Endothelial cell of umbilical vein (primary cell): ENCODE data around the gene UBE2U. TPM values are rescaled to one million over a fixed set of nuclear protein-coding genes. Genes with fewer than 3 reads are reported as not detected.

Experiments used
- BruUV-seq: library from RNA; stranded (reverse); fragments of 400-500 nt; replicated peaks from 2 replicates; lab custom pipeline; 2021; lab: Mats Ljungman, UMichigan
- CTCF ChIA-PET: fragments of 300-600, 350-600 bp; sonication (Branson Sonifier 250); formaldehyde crosslinking; loops from one replicate; lab custom pipeline; 2021; ENCODE audit warnings: antibody characterized with exemption, inconsistent platforms; lab: Charles Lee
- POLR2A ChIA-PET: fragments of 300-600, 350-600 bp; sonication (Branson Sonifier 250); formaldehyde crosslinking; loops from one replicate; lab custom pipeline; 2021; ENCODE audit warnings: antibody characterized with exemption, inconsistent platforms; lab: Charles Lee
- DNase-seq: peaks from one replicate; pipeline ENCODE4 v3.0.0-alpha.2; 2011; ENCODE audit warnings: low read depth, low spot score
- FAIRE-seq: peaks from 2 replicates; lab custom pipeline; 2011; peaks lifted over from hg19 to GRCh38; lab: Jason Lieb, UNC
- H2AFZ ChIP-seq: 2 replicates; pipeline ENCODE4 v1.6.0; 2012; ENCODE audit warnings: low read depth, low read length, control low read depth, inconsistent platforms
- H3K27ac ChIP-seq: 2 replicates; pipeline ENCODE4 v1.5.1; 2011; ENCODE audit warnings: low read depth, mild to moderate bottlenecking, control low read depth, low read length, moderate library complexity; ENCODE audit not compliant: insufficient read depth
- H3K27me3 ChIP-seq, 2 experiments: 2 replicates each; pipeline versions ENCODE4 v1.6.0 to v1.6.1; 2011; ENCODE audit warnings: low read length in 2 of 2, mixed read lengths in 1 of 2; ENCODE audit not compliant: control insufficient read depth in 2 of 2, insufficient read depth in 2 of 2
- H3K36me3 ChIP-seq, 2 experiments: 2 replicates in 1 of 2; 3 replicates in 1 of 2; pipeline ENCODE4 v1.5.1; 2011; ENCODE audit warnings: low read length in 2 of 2, mild to moderate bottlenecking in 1 of 2, moderate library complexity in 1 of 2; ENCODE audit not compliant: control insufficient read depth in 2 of 2, insufficient read depth in 2 of 2; ENCODE audit errors: extremely low read depth in 1 of 2
- H3K4me1 ChIP-seq: 3 replicates; pipeline ENCODE4 v1.5.1; 2011; ENCODE audit warnings: mild to moderate bottlenecking, low read length; ENCODE audit not compliant: control insufficient read depth, insufficient read depth; ENCODE audit errors: extremely low read depth
- H3K4me2 ChIP-seq: 2 replicates; pipeline ENCODE4 v1.6.1; 2011; ENCODE audit warnings: low read length, control low read depth, mixed read lengths; ENCODE audit not compliant: insufficient read depth
- H3K4me3 ChIP-seq, 3 experiments: fragments of 200-600 bp in 1 of 3; sonication (generic), shearing (Covaris generic) in 1 of 3; replicated peaks in 1 of 3; 2 replicates each; pipeline ENCODE4 v1.5.1; 2011 to 2016; ENCODE audit warnings: control low read depth in 3 of 3, low read length in 3 of 3, mild to moderate bottlenecking in 2 of 3, inconsistent platforms in 1 of 3, low read depth in 1 of 3, moderate library complexity in 1 of 3; ENCODE audit not compliant: insufficient read depth in 1 of 3
- H3K79me2 ChIP-seq: 2 replicates; pipeline ENCODE4 v1.6.0; 2012; ENCODE audit warnings: low read length, inconsistent platforms; ENCODE audit not compliant: control insufficient read depth, insufficient read depth
- H3K9ac ChIP-seq: replicated peaks from 2 replicates; pipeline ENCODE3; 2011; ENCODE audit warnings: low read length, control low read depth; ENCODE audit not compliant: insufficient read depth; ENCODE audit errors: extremely low read depth
- H3K9me1 ChIP-seq: replicated peaks from 3 replicates; pipeline ENCODE4 v1.6.0; 2011; ENCODE audit warnings: mild to moderate bottlenecking, low read length; ENCODE audit not compliant: control insufficient read depth, insufficient read depth; ENCODE audit errors: extremely low read depth
- H3K9me3 ChIP-seq: replicated peaks from 2 replicates; pipeline ENCODE4 v1.5.1; 2012; ENCODE audit warnings: low read length, inconsistent platforms; ENCODE audit not compliant: control insufficient read depth, insufficient read depth
- H4K20me1 ChIP-seq: replicated peaks from 2 replicates; pipeline ENCODE3; 2011; ENCODE audit warnings: mild to moderate bottlenecking, low read length; ENCODE audit not compliant: control insufficient read depth, insufficient read depth; ENCODE audit errors: extremely low read depth
- CTCF ChIP-seq, 2 donors: IDR thresholded peaks; 1 replicate in 1 of 2; 2 replicates in 1 of 2; pipeline ENCODE4 v1.5.1; 2011; ENCODE audit warnings: low read length in 2 of 2, mild to moderate bottlenecking in 2 of 2, moderate library complexity in 2 of 2, control low read depth in 1 of 2, inconsistent platforms in 1 of 2, low read depth in 1 of 2; ENCODE audit not compliant: insufficient read depth in 1 of 2; ENCODE audit errors: extremely low read depth in 1 of 2
- EZH2 ChIP-seq: IDR thresholded peaks from 2 replicates; pipeline ENCODE4 v1.6.1; 2012; ENCODE audit warnings: borderline replicate concordance, low read depth, mild to moderate bottlenecking, moderate library complexity, low read length, inconsistent platforms; ENCODE audit not compliant: severe bottlenecking
- FOS ChIP-seq: IDR thresholded peaks from 2 replicates; pipeline ENCODE4 v1.6.1; 2011; ENCODE audit warnings: mild to moderate bottlenecking, low read length, moderate library complexity, borderline replicate concordance; ENCODE audit not compliant: insufficient read depth
- GATA2 ChIP-seq: IDR thresholded peaks from 2 replicates; pipeline ENCODE4 v1.7.0; 2011; ENCODE audit warnings: low read depth, mild to moderate bottlenecking, moderate library complexity, mixed read lengths, low read length; ENCODE audit not compliant: insufficient read length, insufficient read depth
- MYC ChIP-seq: IDR thresholded peaks from one replicate; pipeline ENCODE4 v1.6.1; 2011; ENCODE audit warnings: mild to moderate bottlenecking, low read depth, low read length
- POLR2A ChIP-seq: IDR thresholded peaks from 2 replicates; pipeline ENCODE4 v1.6.1; 2012; ENCODE audit warnings: low read depth, mild to moderate bottlenecking, control low read depth, low read length
- POLR2AphosphoS5 ChIP-seq: IDR thresholded peaks from 2 replicates; pipeline ENCODE4 v1.6.1; 2012; ENCODE audit warnings: low read depth, mild to moderate bottlenecking, control low read depth, low read length, moderate library complexity; ENCODE audit not compliant: insufficient read depth
- dilution Hi-C: fragments of 300-500 bp; cut with MboI; formaldehyde crosslinking; loops from one replicate; pipeline ENCODE4 v1.15.0; 2019; ENCODE audit warnings: low sequenced_read_pairs; ENCODE audit not compliant: extremely low pct_ligation_motif_present
- intact Hi-C: fragments of 100-400 bp; cut with micrococcal nuclease; formaldehyde crosslinking; loops from one replicate; pipeline ENCODE4 v1.10.0; 2022
- polyA plus RNA-seq, 4 experiments: library from polyadenylated mRNA; depleted of rRNA in 3 of 4; stranded (reverse) in 3 of 4; unstranded in 1 of 4; fragments of >200 nt; gene quantifications; 2 replicates each; pipeline versions ENCODE4 v1.2.1 to v1.2.3, GENCODE V29; 2011 to 2012; ENCODE audit warnings: missing spikeins in 1 of 4
- total RNA-seq: library from RNA; stranded (reverse); gene quantifications from 2 replicates; pipeline ENCODE4 v1.2.3, GENCODE V29; 2021
- TF ChIP-seq, protein P1 (sequence below): IDR thresholded peaks from 2 replicates; pipeline ENCODE4 v1.6.1; 2011; ENCODE audit not compliant: insufficient read depth, insufficient read length

The UBE2U gene
- total and polyA plus RNA-seq, 2 donors (not counting 3 experiments of a cell fraction or from before 2014, with no cell fraction given) = not detected

DNA sequence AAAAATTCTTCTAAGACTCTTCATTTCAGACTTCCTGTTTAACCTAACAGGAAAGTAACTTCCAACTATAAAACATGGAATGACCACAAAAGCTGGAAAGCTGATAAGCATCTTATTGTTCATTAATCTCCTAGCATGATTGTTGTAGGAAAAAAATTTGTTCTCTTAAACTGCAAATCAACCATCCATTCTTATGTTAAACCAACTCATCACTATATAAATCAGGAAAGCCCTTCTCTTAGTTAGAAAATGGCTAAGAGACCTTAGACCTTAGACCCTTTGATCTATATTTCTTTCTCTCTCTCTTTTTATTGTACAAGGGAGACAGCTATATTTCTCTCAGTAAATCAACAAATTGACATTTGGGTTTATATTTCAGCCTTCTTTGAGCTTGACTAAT lies 101.4 kb downstream of the UBE2U start:
- Histone ChIP-seq H3K79me2 (no peaks in the 10 kb centered on the region), H3K36me3 (no peaks in the 10 kb centered on the region), H3K27me3 (no peaks in the 10 kb centered on the region), H2AFZ (no peak overlapping the region), H3K4me3 (no peak overlapping the region), H3K9me3 (no peaks in the 10 kb centered on the region), H3K9me1 (no peaks in the 10 kb centered on the region), H4K20me1 (no peaks in the 10 kb centered on the region), H3K9ac (no peak overlapping the region), H3K4me1 (peaks cover 8% of the 10 kb centered on the region), H3K27ac (no peak overlapping the region), H3K4me2 (no peak overlapping the region)
- FAIRE-seq (peak; percentile 40), DNase-seq (peak; percentile 49)
- no peak for TF ChIP-seq POLR2AphosphoS5
- no peak for TF ChIP-seq CTCF (IDR thresholded peaks at IDR 0.05; ENCODE audit: extremely low read depth in 1 of 2, insufficient read depth in 1 of 2, low read depth in 1 of 2, low read length in 2 of 2)
- TF ChIP-seq, protein P1, sequence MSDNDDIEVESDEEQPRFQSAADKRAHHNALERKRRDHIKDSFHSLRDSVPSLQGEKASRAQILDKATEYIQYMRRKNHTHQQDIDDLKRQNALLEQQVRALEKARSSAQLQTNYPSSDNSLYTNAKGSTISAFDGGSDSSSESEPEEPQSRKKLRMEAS = no peak
- no peak for TF ChIP-seq MYC
- no peak for TF ChIP-seq EZH2
- no peak for TF ChIP-seq POLR2A
- peak; percentile 59 for TF ChIP-seq GATA2
- no peak for TF ChIP-seq FOS
- ChIA-PET CTCF (interaction anchor here (1.0 to 1.1 kb wide), 2 partner anchors 17 to 32 kb away, joined by 3 read pairs; no protein-coding TSS in a partner anchor), POLR2A (no interaction called here)
- intact Hi-C loops = no loop called here
- dilution Hi-C loops = no loop called here
- BruUV-seq = no TSS peak
